ENCODE measurements around the gene CHPT1.

DNA sequence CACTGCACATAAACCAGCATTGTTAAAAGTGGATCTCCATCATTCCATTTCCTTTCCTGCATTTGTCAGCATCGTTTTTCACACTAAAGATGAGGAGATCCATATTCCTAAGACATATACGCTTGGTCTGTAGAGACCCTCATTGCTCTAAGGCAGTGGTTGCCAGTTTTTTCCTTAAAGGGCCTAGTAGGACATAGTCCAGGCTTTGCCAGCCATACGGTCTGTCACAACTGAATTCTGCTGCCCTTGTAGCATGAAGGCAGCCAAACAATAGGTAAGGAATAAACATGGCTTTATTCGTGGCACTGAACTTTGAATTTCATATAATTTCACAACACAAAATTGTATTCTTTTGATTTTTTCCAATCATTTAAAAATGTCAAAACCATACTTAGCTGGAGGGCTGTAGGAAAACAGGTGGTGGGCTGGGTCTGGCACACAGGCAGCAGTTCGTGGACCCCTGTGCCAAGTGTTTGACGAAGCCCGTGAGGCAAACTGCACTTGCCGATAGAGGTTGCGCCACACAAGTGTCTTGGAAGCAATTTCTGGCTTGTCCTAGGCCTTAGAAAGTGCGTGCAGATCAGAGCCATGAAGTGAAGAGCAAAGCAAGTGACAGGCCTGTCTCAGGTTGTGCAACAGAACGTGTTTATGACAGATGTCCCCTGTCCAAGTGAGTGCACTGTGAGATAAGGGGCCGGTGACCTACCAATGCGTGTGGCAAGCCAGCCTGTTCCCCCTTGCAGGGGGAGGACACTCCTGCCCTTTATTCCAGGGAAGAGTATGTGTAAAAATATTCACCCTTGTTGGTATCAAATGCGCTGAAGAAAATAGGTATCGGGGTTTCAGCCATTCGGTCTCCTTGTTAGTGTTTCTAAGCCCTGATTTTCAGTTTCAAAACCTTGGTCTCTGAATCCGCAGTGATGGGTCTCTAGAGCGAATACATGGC lies 916 bp upstream of the CHPT1 start:
- TF ChIP-seq, protein P1, sequence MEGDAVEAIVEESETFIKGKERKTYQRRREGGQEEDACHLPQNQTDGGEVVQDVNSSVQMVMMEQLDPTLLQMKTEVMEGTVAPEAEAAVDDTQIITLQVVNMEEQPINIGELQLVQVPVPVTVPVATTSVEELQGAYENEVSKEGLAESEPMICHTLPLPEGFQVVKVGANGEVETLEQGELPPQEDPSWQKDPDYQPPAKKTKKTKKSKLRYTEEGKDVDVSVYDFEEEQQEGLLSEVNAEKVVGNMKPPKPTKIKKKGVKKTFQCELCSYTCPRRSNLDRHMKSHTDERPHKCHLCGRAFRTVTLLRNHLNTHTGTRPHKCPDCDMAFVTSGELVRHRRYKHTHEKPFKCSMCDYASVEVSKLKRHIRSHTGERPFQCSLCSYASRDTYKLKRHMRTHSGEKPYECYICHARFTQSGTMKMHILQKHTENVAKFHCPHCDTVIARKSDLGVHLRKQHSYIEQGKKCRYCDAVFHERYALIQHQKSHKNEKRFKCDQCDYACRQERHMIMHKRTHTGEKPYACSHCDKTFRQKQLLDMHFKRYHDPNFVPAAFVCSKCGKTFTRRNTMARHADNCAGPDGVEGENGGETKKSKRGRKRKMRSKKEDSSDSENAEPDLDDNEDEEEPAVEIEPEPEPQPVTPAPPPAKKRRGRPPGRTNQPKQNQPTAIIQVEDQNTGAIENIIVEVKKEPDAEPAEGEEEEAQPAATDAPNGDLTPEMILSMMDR (IDR thresholded peaks at IDR 0.05; ENCODE audit: low read depth, low read length) = no peak
- TF ChIP-seq POLR2A (IDR thresholded peaks at IDR 0.05; ENCODE audit: extremely low read depth, insufficient read length) = no peak

Measured in NB4 (cell line).